GM19328 (cell line): ENCODE measurements around the gene ECE1.

Experiments used
- ATAC-seq: cut with Tn5 transposase; IDR thresholded peaks from one replicate; pipeline ENCODE4 v1.9.1; 2021; ENCODE audit warnings: mild to moderate bottlenecking, moderate library complexity; ENCODE audit not compliant: unreplicated experiment

The ECE1 gene

GRCh38 chr1:21325731-21326387 lies 35.6 kb upstream of the ECE1 start:
- ATAC-seq: no peak

GRCh38 chr1:21325231-21325718 lies 35.0 kb upstream of the ECE1 start:
- no peak for ATAC-seq

DNA sequence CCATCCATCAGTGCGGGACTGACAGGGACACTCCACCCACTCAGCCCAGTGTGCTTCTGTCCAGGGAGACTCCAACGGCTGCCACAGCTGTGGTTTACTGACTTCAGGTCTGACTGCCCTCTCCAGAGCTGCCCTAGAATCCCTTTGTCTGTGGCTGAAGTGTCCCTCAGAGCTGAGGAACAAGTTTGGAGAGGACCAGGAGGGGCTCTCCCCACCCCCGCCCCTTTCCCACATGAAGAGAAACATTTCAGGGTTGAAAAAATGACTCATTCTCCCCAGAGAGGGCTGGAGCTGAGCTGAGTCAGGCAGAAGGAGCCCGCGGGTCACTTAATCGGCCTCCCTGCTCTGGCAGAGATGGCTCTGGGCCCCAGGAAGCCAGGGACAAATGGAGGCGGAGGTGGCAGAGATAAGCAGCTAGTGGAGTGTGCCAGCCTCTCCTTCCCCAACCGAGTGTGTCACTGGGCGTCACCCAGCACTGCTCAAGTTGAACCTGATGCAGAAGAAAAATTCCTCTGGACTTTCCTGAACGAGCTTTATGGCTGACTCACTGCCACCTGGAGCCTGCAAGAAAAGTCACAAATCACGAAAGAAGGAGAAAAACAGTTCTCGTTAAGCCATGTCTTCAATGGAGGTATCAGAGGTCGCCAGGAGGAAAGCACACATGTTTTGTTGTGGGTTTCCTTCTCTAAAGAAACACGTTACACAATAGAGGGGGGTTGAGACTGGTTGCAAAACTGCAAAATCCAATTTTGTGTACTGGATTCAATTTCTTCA lies 34.3 kb upstream of the ECE1 start:
- ATAC-seq: no peak

- no peak for ATAC-seq
Measured at GRCh38 chr1:21323091-21323490, 32.8 kb upstream of the ECE1 start.

DNA sequence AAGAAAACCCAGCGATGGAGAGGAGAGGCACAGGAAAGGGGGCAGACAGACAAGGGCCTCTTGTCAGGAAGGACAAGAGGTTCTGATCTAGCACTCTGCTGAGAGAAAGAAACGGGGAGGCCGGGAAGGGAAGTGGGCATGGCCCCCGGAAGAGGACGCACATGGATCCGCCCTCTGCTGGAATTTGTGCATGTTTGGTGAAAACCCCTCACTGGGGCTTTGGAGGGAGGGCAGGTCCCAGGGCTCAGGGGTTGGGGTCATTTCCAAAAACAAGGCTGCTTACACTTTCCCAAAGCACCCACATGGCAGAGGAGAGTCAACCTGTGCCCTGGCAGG lies 32.4 kb upstream of the ECE1 start:
- no peak for ATAC-seq

DNA sequence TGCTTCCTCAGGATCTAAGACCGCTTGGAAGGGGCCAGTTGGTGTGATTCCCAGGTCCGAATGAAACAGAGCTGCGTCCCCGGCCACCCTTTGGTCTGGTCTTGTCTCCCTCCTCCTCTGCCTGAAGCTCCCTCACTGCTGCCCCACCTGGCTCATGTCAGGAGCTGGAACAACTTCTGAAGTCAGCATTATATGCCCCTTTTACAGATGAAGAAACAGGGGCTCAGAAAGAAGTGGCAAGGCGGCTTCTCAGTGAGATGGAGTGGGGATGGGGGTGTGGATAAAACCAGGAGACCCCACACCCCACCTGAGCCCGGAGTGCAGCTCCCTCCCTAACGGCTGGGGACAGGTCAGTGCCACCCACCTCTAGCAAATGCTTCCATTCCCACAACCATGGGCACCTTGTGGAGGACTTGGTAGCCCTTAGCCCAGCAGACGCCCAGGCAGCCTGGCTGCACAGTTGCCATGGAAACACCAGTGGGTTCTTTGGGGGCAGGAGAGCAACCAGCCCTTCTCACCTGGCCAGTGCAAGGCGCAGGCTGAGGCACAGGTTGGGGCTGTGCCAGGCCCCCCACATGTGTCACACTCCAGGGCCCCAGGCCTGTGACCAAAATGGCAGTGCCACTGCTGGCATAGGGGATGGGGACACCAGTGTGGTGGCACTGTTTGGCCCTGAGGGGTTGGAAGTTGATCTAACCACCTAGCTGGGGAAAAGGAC lies 31.9 kb upstream of the ECE1 start:
- no peak for ATAC-seq

DNA sequence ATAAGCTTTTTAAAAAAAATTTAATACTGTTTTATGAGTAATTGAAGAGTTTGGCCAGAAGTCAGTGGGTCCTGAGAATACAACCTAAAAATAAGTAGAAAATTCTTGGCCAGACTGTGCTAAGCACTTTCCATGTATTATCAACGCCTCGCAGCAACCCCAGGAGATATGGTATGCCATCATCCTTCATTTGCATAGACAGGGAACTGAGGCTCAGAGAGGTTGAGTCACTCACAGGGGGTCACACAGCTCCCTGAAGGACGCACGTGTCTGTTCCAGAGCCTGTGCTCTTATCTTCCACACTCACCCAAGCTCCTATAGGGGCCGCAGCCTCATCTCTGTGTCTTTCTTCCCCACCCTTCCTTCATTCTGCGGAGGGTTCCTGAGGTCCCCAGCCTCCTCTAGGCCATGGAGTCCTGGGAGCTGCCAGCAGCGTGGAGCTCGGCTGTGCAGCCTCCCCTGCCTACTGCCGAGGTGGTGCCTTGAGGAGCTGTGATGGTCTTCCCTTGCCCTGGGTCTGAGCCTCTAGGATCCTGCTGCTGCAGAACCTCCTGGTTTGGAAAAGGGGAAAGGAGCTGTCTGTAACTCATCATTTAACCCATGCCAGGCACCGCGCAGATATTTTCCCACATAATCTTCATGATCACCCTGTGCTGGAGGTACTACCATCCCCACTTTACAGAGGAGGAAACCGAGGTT lies 30.3 kb upstream of the ECE1 start:
- ATAC-seq: no peak

GRCh38 chr1:21319447-21320407 lies 29.5 kb upstream of the ECE1 start:
- ATAC-seq: no peak

DNA sequence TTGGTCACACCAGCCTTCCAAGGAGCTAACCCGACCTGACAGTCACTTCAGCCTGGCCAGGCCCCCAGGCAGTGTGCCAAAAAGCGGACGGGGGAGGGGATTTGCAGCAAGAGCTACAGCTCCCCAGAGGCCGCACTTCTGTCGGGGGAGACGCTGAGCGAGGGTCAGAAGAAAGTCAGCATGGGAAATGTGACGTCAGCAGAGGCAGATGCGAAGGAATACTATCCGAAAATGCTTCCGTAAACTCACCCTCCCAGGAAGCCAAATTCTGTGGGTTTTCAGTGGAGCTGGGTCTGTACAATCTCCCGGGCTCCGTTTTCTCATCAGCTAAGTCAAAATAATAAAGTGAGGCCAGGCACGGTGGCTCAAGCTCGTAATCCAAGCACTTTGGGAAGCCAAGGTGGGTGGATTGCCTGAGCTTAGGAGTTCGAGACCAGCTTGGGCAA lies 28.5 kb upstream of the ECE1 start:
- no peak for ATAC-seq

- ATAC-seq: no peak
Measured at GRCh38 chr1:21318057-21318713, 27.9 kb upstream of the ECE1 start.

GRCh38 chr1:21317690-21318043 lies 27.4 kb upstream of the ECE1 start:
- no peak for ATAC-seq

GRCh38 chr1:21317035-21317689 lies 26.9 kb upstream of the ECE1 start:
- no peak for ATAC-seq

DNA sequence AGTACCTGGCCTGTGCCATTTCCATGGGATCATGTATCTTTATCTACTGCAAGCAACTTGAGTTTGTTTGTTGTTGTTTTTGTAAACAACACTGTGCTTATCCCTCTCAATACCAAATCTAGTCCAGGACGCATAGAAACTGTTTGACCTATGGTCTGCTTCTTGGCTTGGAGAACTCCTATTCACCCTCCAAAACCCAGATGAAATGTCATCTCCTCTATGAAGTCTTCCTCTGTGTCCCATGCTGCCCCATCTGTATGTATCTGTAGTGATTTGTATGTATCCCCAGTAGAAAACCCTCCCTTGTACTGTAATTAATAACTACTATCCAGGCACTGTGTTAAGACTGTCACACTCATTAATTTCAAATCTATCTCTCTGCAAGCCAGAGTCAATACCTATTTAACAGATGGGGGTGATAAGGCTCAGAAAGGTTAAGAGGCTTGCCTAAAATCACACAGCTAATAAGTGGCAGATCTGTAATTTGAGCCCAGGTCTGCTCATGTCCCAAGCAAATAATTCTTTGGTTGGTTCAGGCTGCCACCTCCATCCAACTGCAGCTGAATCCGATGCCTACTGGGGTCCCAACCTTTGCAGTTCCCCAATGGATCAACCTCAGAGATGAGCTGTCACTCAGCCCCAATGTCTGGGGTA lies 24.6 kb upstream of the ECE1 start:
- no peak for ATAC-seq

- ATAC-seq: no peak
Measured at GRCh38 chr1:21313886-21314721, 23.8 kb upstream of the ECE1 start.

- ATAC-seq: no peak
Measured at GRCh38 chr1:21313203-21313885, 23.1 kb upstream of the ECE1 start.

GRCh38 chr1:21312407-21312992 lies 22.2 kb upstream of the ECE1 start:
- ATAC-seq: no peak

GRCh38 chr1:21311016-21311415 lies 20.8 kb upstream of the ECE1 start:
- no peak for ATAC-seq
